ENCODE data around the gene ENDOD1. TPM values are rescaled to one million over a fixed set of nuclear protein-coding genes. Genes with fewer than 3 reads are reported as not detected.
"Not testable (repeated sequence)": the region's sequence is repeated elsewhere in the genome, so short reads cannot be mapped to it uniquely, and the experiment has no call there.

The ENDOD1 gene, protein sequence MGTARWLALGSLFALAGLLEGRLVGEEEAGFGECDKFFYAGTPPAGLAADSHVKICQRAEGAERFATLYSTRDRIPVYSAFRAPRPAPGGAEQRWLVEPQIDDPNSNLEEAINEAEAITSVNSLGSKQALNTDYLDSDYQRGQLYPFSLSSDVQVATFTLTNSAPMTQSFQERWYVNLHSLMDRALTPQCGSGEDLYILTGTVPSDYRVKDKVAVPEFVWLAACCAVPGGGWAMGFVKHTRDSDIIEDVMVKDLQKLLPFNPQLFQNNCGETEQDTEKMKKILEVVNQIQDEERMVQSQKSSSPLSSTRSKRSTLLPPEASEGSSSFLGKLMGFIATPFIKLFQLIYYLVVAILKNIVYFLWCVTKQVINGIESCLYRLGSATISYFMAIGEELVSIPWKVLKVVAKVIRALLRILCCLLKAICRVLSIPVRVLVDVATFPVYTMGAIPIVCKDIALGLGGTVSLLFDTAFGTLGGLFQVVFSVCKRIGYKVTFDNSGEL
- total RNA-seq (2014; rRNA removed; shearing (Covaris generic)) = 33.7 and 37.0 TPM in 2 replicates

DNA sequence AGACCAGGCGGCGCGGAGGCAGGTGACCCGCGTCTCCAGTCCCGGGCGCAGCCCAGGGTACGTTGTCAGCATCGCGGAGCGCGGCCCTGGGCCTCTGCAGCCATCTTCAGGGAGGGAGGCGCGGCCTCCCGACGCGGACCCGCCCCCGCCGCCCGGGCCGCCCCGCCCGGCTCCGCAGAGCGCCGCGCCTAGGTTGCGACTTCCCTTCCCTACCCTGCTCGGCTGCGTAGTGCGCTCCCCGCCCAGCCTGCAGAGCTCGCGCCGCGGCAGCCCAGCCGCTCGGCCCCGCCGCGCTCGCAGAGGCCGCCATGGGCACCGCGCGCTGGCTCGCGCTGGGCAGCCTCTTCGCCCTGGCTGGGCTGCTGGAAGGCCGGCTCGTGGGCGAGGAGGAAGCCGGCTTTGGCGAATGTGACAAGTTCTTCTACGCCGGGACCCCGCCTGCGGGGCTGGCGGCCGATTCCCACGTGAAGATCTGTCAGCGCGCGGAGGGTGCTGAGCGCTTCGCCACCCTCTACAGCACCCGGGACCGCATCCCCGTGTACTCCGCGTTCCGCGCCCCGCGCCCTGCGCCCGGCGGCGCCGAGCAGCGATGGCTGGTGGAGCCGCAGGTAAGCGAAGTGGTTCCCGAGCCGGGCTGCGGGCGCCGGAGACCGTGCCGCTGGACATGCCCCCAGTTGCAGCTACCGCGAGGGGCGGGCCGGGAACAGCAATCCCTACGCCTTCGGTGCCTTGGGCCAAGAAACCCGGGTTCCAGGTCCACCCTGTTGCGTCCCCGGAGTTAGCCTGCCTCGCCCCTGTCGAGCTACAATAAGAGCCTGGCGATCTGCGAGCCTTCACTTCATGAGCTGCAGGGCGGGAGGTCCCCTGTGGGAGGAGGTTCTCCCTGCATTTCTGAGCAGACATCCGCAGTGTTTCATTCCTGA, at the start of gene ENDOD1:
Gene ENDOD1, plus strand, starts transcription at position 227 of the 923 bp plus-strand sequence. Its CDS starts 82 bp downstream, at position 309.
- DNase-seq (ENCODE audit: low spot score) = peak; percentile 89

DNA sequence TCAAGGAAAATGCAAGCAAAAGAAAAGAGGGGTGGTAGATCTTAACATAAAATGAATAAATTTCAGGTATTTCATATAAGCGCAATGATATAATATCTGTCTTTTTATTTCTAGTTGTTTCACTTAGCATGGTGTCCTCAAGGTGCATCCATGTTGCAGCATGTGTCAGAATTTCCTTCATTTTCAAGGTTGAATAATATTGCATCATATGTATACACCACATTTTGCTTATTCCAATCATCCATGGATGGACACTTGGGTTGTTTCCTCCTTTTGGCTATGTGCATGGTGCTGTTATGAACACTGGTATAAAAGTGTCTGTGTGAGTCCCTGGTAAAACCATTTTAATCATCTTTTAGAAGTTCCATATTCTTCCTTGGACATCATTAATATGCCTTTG, 47.4 kb upstream of the ENDOD1 start:
- DNase-seq (ENCODE audit: low spot score) = no peak

DNA sequence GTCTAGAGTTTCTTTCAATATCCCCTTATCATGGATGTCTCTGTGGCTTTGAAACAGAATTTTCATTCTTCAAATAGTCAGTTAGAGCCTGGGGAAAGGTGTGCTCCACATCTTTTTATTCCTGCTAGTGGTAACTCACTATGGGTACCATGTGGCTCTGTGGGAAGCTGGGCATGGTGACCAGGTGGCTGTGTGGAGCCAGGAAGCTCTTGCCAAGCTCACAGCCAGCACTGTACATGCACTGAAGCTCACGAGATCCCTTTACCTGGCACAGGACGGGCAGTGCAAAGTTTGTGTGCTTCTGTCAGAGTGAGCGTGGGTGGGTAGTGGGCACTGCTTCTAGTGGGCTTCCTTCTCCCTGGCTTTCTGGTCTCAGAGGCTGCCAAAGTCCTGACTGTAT, 46.7 kb upstream of the ENDOD1 start:
- no peak for DNase-seq (ENCODE audit: low spot score)

DNA sequence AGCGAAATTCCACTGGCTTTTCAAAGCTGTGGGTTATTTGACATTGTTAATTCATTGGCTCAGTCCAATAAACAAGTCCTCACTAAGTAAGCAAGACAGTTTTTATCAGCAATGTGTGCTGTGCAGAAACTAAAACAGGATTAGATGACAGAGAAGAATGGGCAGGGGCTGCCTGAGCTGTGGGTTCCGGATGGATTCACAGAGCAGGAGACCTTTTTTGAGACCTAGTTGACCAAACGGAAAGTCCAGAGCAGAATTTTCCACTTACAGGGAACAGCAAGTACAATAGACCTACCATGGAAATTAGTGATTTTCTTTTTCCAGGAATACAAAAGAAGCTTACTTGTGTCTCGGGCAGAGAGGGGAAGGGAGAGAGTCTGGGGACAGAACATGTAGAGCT, 45.6 kb upstream of the ENDOD1 start:
- DNase-seq (ENCODE audit: low spot score) = no peak

DNA sequence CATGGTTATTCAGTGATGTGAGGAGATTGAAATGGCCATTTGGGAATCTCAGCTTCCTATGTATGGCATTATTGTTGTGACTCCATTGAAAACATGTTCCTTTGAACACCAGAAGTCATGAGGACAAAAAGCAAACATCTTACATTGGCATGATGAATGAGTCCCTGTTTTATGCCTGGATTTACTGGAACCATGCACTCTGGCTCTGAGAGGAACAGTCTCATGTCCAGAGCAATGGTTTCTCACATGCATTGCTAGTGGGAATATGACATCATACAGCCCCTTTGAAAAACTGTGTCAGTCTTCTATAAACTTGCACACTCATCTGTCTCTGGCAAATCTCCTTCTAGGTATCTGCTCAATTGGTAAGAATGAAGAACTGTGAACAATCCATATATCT, 43.8 kb upstream of the ENDOD1 start:
- DNase-seq (ENCODE audit: low spot score) = no peak

DNA sequence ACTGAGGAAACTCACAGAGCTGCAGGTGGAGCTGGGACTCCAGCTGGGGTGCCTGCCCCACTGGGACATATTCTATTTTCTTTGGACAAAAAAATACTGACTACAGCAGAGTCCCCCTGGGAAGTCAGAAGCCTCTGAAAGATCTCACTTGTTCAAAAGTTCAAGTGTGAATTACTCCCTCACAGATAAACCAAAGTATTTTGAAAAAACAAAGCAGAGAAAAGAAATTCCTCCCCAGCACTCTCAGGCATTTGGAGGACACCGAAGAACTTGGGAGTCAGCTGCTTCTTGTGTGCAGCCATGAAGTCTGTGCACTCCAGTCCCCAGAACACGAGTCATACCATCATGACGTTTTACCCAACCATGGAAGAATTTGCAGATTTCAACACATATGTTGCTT, 40.5 kb upstream of the ENDOD1 start, which contains the start of gene KDM4F:
Gene KDM4F, plus strand, starts transcription at position 301 of the 400 bp plus-strand sequence.
- not testable (repeated sequence) for DNase-seq (ENCODE audit: low spot score)

DNA sequence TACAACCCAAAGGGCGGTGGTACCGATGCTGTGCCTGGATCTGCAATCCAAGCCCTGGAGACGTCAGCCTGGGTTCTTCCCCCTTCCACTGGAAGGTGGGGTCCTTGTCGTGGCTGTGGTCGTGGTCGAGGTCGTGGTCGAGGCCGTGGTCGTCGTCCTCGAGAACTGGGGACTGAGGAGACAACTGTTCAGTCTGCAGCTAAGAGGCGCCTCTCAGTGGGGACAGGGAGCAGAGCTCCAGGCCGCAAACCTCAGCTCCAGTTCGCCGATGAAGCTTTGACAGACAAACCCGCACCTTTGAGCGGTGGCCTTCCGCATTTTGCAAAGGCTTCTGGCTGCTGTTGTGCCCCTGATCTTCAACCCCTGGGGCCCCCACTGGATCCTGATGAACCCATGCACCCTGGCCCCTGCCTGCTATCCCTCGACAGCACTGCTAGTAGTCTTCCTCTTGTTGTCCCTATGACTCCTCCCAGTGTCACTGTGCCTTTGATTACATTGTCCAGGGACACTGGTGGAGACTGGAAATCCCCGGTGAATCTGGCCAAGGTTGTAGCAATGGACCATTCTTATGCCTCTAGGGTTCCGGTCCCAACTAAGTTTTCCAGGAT, 38.9 kb upstream of the ENDOD1 start:
- DNase-seq (ENCODE audit: low spot score) = no peak

DNA sequence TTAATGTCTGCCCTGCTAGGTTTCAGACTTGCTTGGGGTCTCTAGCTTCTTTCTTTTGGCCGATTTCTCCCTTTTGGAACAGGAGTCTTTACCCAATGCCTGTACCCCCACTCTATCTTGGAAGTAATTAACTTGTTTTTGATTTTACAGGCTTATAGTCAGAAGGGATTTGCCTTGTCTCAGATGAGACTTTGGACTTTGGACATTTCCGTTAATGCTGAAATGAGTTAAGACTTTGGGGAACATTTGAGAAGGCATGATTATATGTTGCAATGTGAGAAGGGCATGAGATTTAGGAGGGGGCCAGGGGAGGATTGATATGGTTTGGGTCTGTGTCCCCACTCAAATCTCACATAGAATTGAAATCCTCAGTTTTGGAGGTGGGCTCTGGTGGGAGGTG, 35.3 kb upstream of the ENDOD1 start:
- DNase-seq (ENCODE audit: low spot score) = no peak

DNA sequence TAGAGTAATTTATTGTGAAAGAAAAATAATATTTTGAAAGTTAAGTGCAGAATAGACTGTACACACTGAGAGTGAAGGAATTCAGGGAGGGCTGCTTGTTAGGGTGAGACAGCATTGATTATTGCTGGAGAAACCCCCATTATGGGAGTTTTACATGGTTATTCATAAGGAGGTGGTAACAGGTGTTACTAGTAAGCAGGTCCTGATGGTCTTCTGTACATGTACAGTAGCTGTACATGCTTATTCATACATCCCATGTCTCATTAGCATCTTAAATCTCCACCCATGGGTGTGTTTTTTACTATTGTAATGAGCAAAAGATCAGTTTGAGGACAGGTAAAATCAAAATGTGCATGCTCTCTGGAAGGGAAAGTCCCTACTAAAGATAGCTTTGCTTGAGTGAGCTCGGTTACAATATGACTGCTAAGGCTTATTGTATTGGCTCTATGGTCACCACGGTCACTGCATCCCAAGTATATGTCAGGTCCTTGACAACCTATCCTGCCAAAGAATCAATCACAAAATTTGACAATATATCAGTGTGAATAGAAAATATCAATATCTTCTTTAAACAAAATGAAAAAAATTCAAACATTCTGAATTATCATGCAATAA, 34.3 kb upstream of the ENDOD1 start:
- no peak for DNase-seq (ENCODE audit: low spot score)

DNA sequence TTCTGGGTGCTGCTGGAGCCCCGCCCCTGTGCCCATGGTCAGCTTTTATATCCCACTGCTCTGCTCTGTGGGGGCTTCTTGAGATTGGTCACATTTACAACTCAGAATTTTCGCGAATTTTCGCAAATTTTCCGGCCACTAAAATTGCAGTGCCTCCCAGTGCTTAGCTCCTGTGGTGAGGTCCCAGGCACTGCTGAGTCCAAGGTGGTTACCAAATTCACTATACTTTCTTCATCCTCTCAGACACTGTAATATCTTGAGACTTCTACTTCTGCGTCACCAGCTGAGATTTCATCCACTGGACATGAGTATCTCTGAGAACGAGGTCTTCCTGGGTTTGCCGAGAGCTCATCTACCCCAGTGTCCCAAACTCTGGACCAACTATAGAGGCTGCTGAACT, 31.7 kb upstream of the ENDOD1 start:
- no peak for DNase-seq (ENCODE audit: low spot score)

DNA sequence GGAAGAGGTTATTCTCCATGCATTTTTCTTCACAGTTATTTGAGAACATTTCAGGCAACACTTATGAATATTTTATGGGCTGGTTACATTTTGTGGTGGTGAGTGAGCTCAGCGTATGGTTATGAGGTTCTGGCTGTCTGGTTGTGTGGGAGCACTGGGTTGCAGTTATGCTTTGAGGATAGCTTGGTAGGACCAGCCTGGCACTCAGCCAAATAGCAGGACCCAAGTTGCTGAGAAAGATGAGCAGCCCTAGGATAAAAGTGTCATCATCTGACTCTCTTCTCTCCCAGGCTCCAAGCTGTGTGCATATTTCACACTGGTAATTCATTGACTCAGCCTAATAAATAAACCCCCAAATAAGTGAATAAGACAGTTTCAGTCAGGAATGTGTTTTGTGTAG, 31.0 kb upstream of the ENDOD1 start:
- no peak for DNase-seq (ENCODE audit: low spot score)

DNA sequence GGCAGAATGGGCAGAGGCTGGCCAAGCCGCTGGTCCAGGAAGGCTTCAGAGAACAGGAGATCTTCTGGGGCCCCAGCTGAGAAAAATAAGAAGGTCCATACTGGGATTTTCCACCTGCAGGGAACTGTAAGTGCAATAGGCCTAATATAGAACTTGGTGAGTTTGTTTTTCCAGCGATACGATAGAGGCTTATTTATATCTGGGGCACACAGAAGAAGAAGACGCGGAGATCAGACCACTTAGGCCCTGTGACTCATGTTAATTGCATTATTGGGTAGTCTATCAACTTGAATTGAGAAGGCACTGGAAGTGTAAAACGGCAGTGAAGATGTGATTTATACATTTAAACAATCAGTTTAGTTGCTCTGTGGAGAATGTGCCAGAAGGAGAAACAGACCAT, 30.6 kb upstream of the ENDOD1 start:
- DNase-seq (ENCODE audit: low spot score) = no peak

DNA sequence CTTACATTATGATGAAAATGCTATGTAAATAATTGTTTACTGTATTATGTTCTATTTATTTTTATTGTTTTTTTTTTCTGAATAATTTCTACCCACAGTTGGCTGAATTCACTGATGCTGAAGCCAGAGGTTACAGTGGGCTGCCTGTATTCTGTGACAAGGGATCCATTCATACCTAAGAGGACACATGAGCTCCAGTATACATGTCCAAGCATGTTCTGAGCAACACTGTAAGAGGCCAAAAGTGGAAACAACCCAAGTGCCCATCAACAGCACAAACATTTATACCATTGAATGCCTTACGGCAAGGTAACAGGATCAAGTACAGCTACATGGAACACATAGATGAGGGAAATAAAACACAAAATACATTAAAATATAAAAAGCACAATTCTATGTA, 24.3 kb upstream of the ENDOD1 start:
- no peak for DNase-seq (ENCODE audit: low spot score)

DNA sequence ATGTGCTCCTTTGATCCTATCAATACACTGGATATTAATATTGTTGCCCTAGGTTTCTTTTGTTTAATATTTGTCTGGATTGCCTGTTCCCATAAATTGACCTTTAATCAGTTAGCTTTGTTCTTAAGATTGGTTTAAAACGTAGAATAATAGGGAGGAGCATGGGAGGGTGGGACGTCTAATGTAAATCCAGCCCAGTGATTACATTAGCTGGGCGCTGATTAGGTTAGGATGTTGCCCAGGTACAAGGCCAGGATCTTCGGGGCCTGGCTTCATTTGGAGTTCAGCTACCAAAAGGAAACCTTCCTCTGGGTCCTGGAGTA, 23.0 kb upstream of the ENDOD1 start, which contains the start of gene SRSF8:
Gene SRSF8, plus strand, starts transcription at position 204 of the 323 bp plus-strand sequence. CDS start 308 bp downstream, outside the sequence.
- DNase-seq (ENCODE audit: low spot score) = no peak

DNA sequence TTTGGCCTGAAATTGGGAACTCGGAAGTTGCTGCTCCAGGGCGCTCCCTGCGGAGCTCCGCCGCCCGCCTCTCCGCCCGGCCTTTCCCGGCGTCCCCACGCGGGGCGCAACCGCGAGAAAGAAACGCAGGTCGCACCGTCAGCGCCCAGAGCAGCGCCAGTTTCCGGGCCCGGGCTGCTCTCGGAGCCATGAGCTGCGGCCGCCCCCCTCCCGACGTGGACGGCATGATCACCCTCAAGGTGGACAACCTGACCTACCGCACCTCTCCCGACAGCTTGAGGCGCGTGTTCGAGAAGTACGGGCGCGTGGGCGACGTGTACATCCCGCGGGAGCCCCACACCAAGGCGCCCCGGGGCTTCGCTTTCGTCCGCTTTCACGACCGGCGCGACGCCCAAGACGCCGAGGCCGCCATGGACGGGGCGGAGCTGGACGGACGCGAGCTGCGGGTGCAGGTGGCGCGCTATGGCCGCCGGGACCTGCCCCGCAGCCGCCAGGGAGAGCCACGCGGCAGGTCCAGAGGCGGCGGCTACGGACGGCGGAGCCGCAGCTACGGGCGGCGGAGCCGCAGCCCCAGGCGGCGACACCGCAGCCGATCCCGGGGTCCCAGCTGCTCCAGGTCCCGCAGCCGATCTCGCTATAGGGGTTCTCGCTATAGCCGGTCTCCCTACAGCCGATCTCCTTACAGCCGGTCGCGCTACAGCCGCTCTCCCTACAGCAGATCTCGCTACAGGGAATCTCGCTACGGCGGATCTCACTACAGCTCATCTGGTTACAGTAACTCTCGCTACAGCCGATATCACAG, 22.4 kb upstream of the ENDOD1 start:
- peak; percentile 82 for DNase-seq (ENCODE audit: low spot score)

DNA sequence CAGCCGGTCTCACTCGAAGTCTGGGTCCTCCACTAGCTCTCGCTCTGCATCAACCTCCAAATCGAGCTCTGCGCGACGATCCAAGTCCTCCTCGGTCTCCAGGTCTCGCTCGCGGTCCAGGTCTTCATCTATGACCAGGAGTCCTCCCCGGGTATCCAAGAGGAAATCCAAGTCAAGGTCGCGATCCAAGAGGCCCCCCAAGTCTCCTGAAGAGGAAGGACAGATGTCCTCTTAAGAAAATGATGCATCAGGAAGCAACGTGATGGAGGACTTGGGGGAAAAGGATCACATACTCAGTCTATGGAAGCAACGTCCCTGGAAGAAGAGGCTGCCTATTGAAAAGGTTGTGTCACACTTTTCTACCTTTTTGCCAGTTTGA, 21.8 kb upstream of the ENDOD1 start:
- DNase-seq (ENCODE audit: low spot score) = no peak

DNA sequence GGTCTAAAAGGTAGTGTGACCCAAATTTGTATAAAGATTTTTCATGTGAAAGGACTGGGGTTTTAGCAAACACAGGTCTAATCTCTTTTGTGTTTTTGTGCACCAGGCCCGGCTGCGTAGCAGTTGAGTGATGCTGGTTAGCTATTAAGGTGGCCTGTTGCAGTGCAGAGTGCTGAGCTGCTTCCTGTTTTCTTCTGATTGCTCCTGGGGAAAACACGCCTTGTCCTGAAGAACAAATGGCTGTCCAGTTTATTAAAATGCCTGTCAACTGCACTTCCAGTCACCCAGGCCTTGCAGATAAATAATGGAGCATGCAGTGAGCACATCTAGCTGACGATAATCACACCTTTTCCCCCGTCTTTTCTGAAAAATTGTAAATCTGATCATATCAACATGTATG, 21.1 kb upstream of the ENDOD1 start:
- peak; percentile 95 for DNase-seq (ENCODE audit: low spot score)

DNA sequence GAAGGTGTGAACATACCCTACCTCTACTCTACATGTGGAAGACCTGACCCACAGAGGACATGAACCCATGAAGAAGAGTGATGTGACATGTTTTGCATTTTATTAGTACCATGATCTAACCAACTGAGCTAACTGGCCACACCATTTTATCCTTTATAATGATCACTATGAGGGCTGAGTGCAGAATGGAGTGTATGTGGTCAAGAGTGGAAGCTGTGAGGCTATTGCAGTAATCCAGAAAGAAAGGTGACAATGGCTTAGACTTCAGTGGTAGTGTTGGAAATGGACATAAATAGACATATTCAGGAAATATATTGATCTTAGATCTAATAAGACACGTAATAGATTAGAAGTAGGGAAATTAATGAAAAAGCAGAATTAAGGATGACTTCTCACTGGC, 19.2 kb upstream of the ENDOD1 start:
- no peak for DNase-seq (ENCODE audit: low spot score)

DNA sequence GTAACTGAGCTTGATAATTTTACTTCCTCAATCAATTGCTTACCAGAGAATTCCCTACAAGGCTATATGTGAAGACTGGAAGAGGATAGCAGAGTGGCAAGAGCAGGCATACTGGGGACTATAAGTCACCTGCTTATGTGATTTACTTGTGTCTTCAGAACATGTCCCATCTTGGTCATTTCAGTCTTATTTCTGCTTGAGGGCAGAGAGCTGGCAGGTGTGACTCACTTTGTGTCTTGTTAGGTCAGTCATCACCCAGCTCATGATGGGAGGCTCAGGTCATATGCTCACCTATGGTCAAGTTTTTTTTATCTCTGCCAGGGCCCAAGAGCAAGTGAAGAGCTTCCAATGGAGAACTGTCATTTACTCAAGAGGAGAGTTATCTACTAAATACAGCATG, 16.7 kb upstream of the ENDOD1 start:
- no peak for DNase-seq (ENCODE audit: low spot score)

DNA sequence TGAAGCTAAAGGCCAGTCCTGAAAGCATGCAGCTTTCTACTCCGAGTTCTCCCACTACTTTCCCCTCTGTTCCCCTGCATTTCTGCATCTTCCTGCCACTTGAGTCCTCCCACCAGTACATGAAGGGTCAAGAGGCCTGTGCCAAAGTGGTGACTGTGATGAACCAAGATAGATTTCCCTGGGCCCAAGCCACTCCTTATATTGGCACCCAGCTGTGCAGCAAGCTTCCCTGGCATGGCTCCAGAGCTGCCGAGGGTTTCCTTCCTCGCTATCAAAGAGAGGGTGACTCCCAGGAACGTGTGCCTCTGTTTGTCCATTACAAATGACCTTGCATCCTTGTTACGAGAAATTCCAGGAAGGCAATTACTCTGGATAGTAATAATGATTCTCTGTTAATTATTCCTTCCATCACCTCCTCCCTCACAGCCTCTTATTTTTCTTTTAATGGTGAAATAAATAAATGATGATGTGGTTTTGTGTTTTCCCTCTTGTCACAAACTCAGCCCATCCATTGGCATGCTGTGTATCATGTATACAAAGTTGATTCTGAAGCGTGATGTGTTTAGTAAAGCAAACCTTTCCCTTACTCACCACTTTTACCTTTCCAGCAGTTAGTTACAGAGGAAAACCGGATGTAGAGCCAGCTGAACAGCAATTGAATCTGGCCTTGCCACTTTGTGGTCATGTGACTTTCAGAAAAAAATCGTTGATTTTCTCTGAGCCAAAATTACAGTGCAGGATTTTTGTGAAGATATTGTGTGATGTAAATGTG, 14.7 kb upstream of the ENDOD1 start:
- peak; percentile 55 for DNase-seq (ENCODE audit: low spot score)

Data from HT-29 (cell line).